Measurements from ENCODE around the gene CDV3.
"Not testable (repeated sequence)": the region's sequence is repeated elsewhere in the genome, so short reads cannot be mapped to it uniquely, and the experiment has no call there.

Gene CDV3

GRCh38 chr3:133573629-133574194 is at the start of gene CDV3:
CDV3 (plus strand) TSS chr3:133573686; CDS start chr3:133574045, 359 bp downstream.
- no peak for DNase-seq (ENCODE audit: low read depth)
- H3K4me3 ChIP-seq (ENCODE audit: low read depth, low read length) = peak within 1 kb of the TSS; percentile 66
- no peak for TF ChIP-seq CTCF (IDR thresholded peaks at IDR 0.05; ENCODE audit: low read depth, low read length, missing control alignments)

- H3K4me3 ChIP-seq (ENCODE audit: low read depth, low read length); DNase-seq (ENCODE audit: low read depth): not testable (repeated sequence)
Observed at GRCh38 chr3:133523758-133524157, 49.7 kb upstream of the CDV3 start.

- no peak for DNase-seq (ENCODE audit: low read depth)
- no peak for TF ChIP-seq CTCF (IDR thresholded peaks at IDR 0.05; ENCODE audit: low read depth, low read length, missing control alignments)
Observed at GRCh38 chr3:133525435-133525834, 48.1 kb upstream of the CDV3 start.

GRCh38 chr3:133527081-133527715 is 46.3 kb upstream of the CDV3 start:
- TF ChIP-seq CTCF (IDR thresholded peaks at IDR 0.05; ENCODE audit: low read depth, low read length, missing control alignments) = no peak
- no peak for DNase-seq (ENCODE audit: low read depth)

More at GRCh38 chr3:133525435-133525834, 48.1 kb upstream of the CDV3 start:
- H3K4me3 ChIP-seq (ENCODE audit: low read depth, low read length) = no peak overlapping the region

GRCh38 chr3:133529809-133530208 is 43.7 kb upstream of the CDV3 start:
- no peak for DNase-seq (ENCODE audit: low read depth)
- H3K4me3 ChIP-seq (ENCODE audit: low read depth, low read length) = no peak overlapping the region
- no peak for TF ChIP-seq CTCF (IDR thresholded peaks at IDR 0.05; ENCODE audit: low read depth, low read length, missing control alignments)

More at GRCh38 chr3:133527081-133527715, 46.3 kb upstream of the CDV3 start:
- H3K4me3 ChIP-seq (ENCODE audit: low read depth, low read length) = no peak overlapping the region

- no peak overlapping the region for H3K4me3 ChIP-seq (ENCODE audit: low read depth, low read length)
- TF ChIP-seq CTCF (IDR thresholded peaks at IDR 0.05; ENCODE audit: low read depth, low read length, missing control alignments) = no peak
- no peak for DNase-seq (ENCODE audit: low read depth)
Observed at GRCh38 chr3:133531981-133532380, 41.5 kb upstream of the CDV3 start.

GRCh38 chr3:133532951-133533350 is 40.5 kb upstream of the CDV3 start:
- no peak for TF ChIP-seq CTCF (IDR thresholded peaks at IDR 0.05; ENCODE audit: low read depth, low read length, missing control alignments)

More at GRCh38 chr3:133532951-133533350, 40.5 kb upstream of the CDV3 start:
- no peak overlapping the region for H3K4me3 ChIP-seq (ENCODE audit: low read depth, low read length)
- DNase-seq (ENCODE audit: low read depth) = no peak

All from GM12864 (cell line).